Measurements from ENCODE around the gene RAB17. TPM values are rescaled to one million over a fixed set of nuclear protein-coding genes. Genes with fewer than 3 reads are reported as not detected.

RAB17 gene
- total and polyA plus RNA-seq, 2 of the 4 experiments (the other 2 are of a cell fraction), result 0.41 TPM; not detected in 1

GRCh38 chr2:237630216-237631000 lies 39.9 kb upstream of the RAB17 start:
- no peak overlapping the region for H2BK15ac ChIP-seq (ENCODE audit: low read depth, low read length)
- no peak overlapping the region for H2BK20ac ChIP-seq (ENCODE audit: low read depth, low read length)
- no peak overlapping the region for H2AFZ ChIP-seq (replicated peaks; ENCODE audit: low read length, poor library complexity)
- 0 out of 2 replicates have a peak, but pooled peaks cover 2% of the 10 kb centered on the region for H3K9me3 ChIP-seq (ENCODE audit: control insufficient read depth, insufficient read depth, low read length)
- DNase-seq (no peak), ATAC-seq (ENCODE audit: low read depth) (no peak)
- H3K27me3 ChIP-seq (ENCODE audit: control insufficient read depth, insufficient read depth, low read length), result no peaks in the 10 kb centered on the region
- peaks cover 16% of the 10 kb centered on the region for H3K36me3 ChIP-seq (ENCODE audit: control insufficient read depth, insufficient read depth, low read length)
- no peak overlapping the region for H3K27ac ChIP-seq (ENCODE audit: insufficient read depth, low read length)
- no peak overlapping the region for H3K4me3 ChIP-seq (ENCODE audit: insufficient read depth, low read depth, low read length)
- H3K56ac ChIP-seq (ENCODE audit: extremely low read depth, insufficient read depth, low read length), result no peak overlapping the region
- in situ Hi-C loops (cut with MboI; ENCODE audit: low sequenced_read_pairs) (no loop called here), intact Hi-C loops (cut with micrococcal nuclease) (no loop called here), dilution Hi-C loops (cut with HindIII; ENCODE audit: low sequenced_read_pairs, unreplicated experiment) (no loop called here)
- H3K9ac ChIP-seq (ENCODE audit: low read depth, low read length), result no peak overlapping the region
- whole genome bisulfite sequencing, 2 experiments (ENCODE audit: extremely low coverage in 2 of 2, insufficient read length in 1 of 2), result 92% methylated on average over 9 of the region's 12 CpGs; no CpG with 5 or more reads in 1 of the 2 experiments
- no peak overlapping the region for H2BK120ac ChIP-seq (ENCODE audit: low read depth, low read length)
- no peak overlapping the region for H4K91ac ChIP-seq (ENCODE audit: insufficient read depth, low read depth, low read length)
- H3K79me1 ChIP-seq (ENCODE audit: low read depth in 1 of 2, low read length in 2 of 2), result peaks cover 26 to 83% of the 10 kb centered on the region in 2 experiments
- peak overlapping the region; percentile 7 for H2AK9ac ChIP-seq (replicated peaks; ENCODE audit: low read depth, low read length, poor library complexity)
- H3K4me1 ChIP-seq (ENCODE audit: control insufficient read depth, insufficient read depth, low read length), result peaks cover 7% of the 10 kb centered on the region
- peaks cover 18% of the 10 kb centered on the region for H3K9me1 ChIP-seq (ENCODE audit: insufficient read depth, low read length)
- no peak overlapping the region for H2BK5ac ChIP-seq (ENCODE audit: low read depth, low read length, poor library complexity, severe bottlenecking)
- H4K8ac ChIP-seq (ENCODE audit: low read depth in 2 of 2, low read length in 2 of 2), result no peak overlapping the region
- no peak overlapping the region; the same call in 1 of the 2 replicates for H3K23ac ChIP-seq (ENCODE audit: low read depth, low read length)
- peaks cover 30% of the 10 kb centered on the region for H4K20me1 ChIP-seq (ENCODE audit: insufficient read depth, low read length)
- H3K14ac ChIP-seq (replicated peaks; ENCODE audit: low read depth, low read length), result no peak overlapping the region
- H3K4me2 ChIP-seq (ENCODE audit: low read depth, low read length), result no peak overlapping the region
- ChIA-PET POLR2A (ENCODE audit: unreplicated experiment) (no interaction called here), CTCF (no interaction called here)
- no peak overlapping the region for H3K4ac ChIP-seq (ENCODE audit: low read depth, low read length)
- TF ChIP-seq MAFK (IDR thresholded peaks at IDR 0.05; ENCODE audit: low read depth, low read length), result no peak
- TF ChIP-seq ELK1 (IDR thresholded peaks at IDR 0.05; ENCODE audit: borderline replicate concordance, low read depth, low read length), result no peak
- no peak for TF ChIP-seq NFE2L2 (IDR thresholded peaks at IDR 0.05; ENCODE audit: low read depth, low read length)
- TF ChIP-seq RCOR1 (IDR thresholded peaks at IDR 0.05; ENCODE audit: insufficient replicate concordance, low read length), result no peak
- TF ChIP-seq FOS (IDR thresholded peaks at IDR 0.05; ENCODE audit: low read depth, low read length), result no peak
- no peak for TF ChIP-seq MXI1 (IDR thresholded peaks at IDR 0.05; ENCODE audit: borderline replicate concordance, low read depth, low read length)
- no peak for TF ChIP-seq MAZ (IDR thresholded peaks at IDR 0.05; ENCODE audit: borderline replicate concordance, low read depth, low read length)
- no peak for TF ChIP-seq RFX5 (IDR thresholded peaks at IDR 0.05; ENCODE audit: low read depth, low read length)
- no peak for TF ChIP-seq BHLHE40 (IDR thresholded peaks at IDR 0.05; ENCODE audit: low read depth, low read length)
- no peak for TF ChIP-seq CTCF (conservative IDR thresholded peaks at IDR 0.05; ENCODE audit: low read depth, low read length)
- no peak for TF ChIP-seq CEBPB (IDR thresholded peaks at IDR 0.05; ENCODE audit: low read depth, low read length)
- no peak for TF ChIP-seq RAD21 (IDR thresholded peaks at IDR 0.05; ENCODE audit: low read length)
- TF ChIP-seq SMC3 (IDR thresholded peaks at IDR 0.05; ENCODE audit: low read depth, low read length), result no peak
- no peak for TF ChIP-seq CHD1 (IDR thresholded peaks at IDR 0.05; ENCODE audit: low read depth, low read length)
- H3K18ac ChIP-seq (ENCODE audit: low read depth, low read length), result no peak overlapping the region
- H4K5ac ChIP-seq (ENCODE audit: low read depth, low read length), result no peak overlapping the region
- H2AK5ac ChIP-seq (ENCODE audit: low read depth, low read length), result no peak overlapping the region
- no TSS peak for BruUV-seq (replicated peaks)

All from IMR-90 (cell line).